RCC 7860 (cell line): ENCODE measurements around the gene ZGPAT.

Experiments
- DNase-seq: peaks from one replicate; pipeline ENCODE4 v3.0.0-alpha.2; 2015; ENCODE audit warnings: low spot score
- FAIRE-seq: peaks from 2 replicates; lab custom pipeline; 2012; peaks lifted over from hg19 to GRCh38; lab: Jason Lieb, UNC

The ZGPAT gene

DNA sequence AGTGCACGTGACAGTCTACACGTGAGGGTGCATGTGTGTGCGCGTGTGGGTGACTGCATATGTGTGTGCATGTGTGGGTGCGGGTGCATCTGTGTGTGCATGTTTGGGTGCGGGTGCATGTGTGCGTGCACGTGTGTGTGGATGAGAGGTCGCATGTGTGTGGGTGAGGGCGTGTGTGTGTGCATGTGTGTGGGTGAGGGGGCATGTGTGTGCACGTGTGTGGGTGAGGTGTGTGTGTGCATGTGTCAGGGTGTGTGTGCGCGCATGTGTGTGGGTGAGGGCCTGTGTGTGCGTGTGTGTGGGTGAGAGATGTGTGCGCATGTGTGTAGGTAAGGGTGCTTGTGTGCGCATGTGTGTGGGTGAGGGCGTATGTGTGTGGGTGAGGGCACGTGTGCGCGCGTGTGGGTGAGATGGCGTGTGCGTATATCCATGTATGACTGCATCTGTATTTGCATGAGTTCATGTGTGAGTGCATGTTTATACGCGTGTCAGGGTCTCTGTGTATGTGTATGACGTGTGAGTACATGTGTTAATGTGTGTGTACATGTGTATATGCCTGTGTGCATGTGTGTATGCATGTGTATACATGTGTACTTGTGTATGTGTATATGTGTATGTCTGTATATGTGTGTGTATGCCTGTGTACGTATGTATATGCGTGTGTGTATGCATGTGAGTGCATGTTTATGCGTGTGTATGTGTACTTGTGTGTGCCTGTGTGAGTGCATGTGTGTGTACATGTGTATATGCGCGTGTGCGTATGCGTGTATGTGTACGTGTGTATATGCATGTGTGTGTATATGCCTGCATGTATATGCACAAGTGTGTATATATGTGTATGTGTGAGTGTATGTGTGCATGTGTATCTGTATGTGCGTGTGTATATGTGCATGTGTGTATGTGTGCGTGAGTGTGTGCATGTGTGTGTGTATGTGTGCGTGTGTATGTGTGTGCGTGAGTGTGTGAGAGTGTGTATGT is 24.6 kb downstream of the ZGPAT start:
- no peak for FAIRE-seq
- DNase-seq: no peak

DNA sequence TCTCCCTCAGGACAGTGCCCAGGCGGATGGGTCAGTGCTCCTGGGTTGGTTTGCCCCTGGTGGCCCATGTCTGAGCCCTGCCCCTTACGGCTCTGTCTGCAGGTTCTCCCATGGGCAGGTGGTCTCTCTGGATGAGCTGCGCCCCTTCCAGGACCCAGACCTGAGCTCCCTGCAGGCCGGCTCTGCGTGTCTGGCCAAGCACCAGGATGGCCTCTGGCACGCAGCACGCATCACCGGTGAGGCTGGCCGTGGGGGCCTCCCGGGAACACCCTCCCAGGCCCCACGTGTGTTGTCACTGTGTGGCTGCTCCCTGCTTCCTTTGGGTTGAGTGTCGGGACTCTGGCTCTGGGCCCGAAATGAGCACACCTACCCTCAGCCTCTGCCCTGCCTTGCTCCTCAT is 25.3 kb downstream of the ZGPAT start:
- FAIRE-seq (no peak), DNase-seq (no peak)

DNA sequence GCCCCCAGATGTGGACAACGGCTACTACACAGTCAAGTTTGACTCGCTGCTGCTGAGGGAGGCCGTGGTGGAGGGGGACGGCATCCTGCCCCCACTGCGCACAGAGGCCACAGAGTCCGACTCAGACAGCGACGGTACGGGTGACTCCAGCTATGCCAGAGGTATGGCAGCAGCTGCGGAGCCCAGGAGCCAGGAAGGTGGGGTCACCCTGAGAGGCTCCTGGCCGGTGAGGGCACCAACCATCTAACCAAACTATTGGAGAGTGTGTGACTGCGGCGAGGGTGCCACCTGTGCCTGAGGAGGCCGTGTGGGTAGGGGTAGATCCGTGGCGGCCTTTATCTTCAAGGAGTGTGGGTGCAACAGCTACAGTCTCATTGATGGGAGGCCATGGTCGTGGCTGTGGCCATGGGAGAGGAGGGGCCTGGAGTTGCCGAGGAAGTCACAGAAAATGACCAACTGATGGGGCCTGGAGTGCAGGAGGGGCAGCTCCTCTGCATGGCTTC is 25.8 kb downstream of the ZGPAT start:
- no peak for FAIRE-seq
- no peak for DNase-seq

DNA sequence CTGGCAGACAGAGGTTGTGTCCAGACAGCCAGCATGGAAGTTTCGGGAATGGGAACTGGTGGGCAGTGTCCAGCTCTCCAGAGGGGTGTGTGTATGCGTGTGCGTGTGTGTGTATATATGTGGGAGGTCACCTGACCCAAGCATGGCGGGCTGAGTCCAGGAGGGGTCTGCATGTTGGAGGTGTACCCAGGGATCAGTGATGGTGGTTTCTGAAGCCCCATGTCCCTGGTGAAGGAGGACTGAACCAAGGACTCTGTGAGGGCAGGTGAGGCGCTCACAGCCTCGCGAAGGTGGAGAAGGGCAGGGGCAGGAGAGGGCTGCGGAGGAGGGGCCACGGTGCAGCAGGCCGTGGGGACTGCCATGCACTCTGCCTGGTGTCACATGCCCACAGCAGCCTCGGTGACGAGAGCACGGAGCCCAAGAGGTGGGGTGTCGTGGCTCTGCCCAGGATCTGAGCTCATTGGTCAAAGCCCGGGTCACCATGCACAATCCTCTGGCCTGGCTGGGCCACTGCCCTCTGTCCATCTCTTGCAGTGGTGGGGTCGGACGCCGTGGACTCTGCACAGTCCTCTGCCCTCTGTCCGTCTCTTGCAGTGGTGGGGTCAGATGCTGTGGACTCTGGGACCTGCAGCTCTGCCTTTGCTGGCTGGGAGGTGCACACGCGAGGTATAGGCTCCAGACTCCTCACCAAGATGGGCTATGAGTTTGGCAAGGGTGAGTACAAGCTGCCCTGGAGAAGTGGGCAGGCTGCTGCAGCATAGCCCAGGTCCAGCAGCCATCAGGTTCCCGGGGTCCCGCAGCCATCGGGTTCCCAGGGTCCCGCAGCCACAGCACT is 26.5 kb downstream of the ZGPAT start:
- FAIRE-seq (no peak), DNase-seq (no peak)

DNA sequence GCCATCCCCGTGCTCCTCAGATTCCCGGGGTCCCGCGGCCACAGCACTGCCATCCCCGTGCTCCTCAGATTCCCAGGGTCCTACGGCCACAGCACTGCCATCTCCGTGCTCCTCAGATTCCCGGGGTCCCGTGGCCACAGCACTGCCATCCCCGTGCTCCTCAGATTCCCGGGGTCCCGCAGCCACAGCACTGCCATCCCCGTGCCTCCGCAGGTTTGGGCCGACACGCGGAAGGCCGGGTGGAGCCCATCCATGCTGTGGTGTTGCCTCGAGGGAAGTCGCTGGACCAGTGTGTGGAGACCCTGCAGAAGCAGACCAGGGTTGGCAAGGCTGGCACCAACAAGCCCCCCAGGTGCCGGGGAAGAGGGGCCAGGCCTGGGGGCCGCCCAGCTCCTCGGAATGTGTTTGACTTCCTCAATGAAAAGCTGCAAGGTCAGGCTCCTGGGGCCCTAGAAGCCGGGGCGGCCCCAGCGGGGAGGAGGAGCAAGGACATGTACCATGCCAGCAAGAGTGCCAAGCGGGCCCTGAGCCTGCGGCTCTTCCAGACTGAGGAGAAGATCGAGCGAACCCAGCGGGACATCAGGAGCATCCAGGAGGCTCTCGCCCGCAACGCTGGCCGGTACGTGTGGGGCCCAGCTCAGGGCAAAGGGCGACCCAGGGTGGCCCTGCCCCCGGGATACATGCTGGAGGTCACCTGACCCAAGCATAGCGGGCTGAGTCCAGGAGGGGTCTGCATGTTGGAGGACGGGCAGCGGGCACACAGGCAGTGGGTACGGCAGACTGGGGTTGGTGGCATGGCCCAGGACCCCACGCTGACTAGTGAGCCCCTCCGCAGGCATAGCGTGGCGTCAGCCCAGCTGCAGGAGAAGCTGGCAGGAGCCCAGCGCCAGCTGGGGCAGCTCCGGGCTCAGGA is 27.4 kb downstream of the ZGPAT start:
- FAIRE-seq (no peak), DNase-seq (no peak)

DNA sequence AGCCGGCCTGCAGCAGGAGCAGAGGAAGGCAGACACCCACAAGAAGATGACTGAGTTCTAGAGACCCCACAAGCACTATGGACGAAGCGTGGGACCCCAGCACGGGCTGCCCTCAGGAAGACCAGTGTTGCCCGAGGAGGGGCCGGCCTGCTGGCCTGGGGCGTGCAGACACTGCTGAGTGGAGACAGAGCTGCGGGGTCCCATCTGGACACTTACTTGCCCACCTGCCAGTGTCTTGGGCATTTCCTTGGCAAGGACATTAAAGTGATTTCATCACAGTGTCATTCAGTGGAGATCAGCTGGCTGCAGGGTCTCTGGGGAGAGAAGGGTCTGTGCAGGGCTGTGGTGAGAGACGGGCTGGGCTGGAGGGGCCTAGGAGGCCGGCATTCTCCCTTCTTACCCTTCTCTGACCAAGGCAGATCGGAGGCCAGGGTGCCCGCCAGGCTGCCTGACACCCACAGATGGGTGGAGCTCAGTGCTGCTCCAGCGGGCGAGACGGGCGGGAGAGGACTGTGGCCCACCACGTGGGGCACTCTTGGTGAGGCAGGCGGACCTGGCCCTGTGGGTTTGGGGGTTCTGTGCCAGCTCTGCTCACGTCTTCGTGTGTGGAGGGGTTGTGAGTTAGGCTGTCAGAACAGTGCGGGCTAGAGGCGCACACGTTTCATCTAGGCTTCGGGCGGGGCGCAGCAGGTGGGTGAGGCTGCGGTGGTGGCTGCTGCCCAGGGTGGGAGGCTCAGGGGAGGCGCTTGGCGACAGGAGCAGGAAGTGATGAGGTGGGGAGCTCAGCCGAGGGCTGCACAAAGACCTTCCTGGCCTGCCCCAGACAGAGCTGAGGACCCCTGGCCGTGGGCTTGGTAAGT is 28.2 kb downstream of the ZGPAT start, which contains the start of gene LIME1:
Gene LIME1 (plus strand): TSS at position 806 of the 860 bp plus-strand sequence. CDS start 886 bp downstream, outside the sequence.
- no peak for FAIRE-seq

DNA sequence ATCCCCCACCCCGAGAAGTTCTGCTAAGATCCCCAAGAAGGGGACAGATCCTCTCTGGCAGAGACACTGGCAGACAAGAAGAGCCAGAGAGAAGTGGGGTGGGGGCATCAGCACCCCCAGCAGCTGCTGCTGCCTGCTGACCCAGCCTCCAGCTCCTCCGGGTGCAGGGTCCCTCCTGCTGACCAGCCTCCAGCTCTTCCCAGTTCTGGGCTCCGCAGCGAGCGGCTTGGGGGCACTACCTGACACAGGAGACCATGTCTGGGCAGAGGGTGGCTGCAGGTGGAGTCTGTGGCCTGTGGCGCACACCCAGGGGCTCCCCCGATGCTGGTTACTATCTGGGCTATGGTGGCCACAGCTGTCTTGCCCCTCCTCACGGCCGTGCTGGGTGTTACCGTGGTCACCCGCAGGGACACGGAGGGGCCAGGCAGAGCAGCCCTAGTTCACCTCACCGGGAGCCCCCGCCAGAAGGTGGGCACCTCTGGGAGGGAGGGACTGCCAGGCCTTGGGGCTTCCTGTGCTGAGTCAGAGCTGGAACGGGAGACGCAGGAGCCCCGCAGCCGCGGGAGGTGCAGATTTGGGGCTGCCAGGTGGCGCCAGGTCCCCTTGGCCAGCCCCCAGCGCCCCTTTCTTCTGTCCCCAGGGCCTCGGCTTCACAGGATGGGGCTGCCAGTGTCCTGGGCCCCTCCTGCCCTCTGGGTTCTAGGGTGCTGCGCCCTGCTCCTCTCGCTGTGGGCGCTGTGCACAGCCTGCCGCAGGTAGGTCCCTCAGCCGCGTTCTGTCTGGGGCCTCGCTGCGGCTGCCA is 29.3 kb downstream of the ZGPAT start:
- FAIRE-seq (no peak), DNase-seq (no peak)

More for the DNA sequence above, 28.2 kb downstream of the ZGPAT start, which contains the start of gene LIME1:
- no peak for DNase-seq

DNA sequence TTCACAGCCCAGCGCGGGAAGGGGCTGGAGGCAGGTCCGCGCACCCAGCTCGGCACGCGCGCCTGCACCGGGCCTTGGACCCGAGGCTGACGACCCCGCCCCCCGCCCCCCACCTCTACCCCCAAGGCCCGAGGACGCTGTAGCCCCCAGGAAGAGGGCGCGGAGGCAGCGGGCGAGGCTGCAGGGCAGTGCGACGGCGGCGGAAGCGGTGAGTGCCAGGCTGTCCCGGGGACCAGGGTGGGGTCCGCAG is 29.8 kb downstream of the ZGPAT start:
- DNase-seq (no peak), FAIRE-seq (no peak)

DNA sequence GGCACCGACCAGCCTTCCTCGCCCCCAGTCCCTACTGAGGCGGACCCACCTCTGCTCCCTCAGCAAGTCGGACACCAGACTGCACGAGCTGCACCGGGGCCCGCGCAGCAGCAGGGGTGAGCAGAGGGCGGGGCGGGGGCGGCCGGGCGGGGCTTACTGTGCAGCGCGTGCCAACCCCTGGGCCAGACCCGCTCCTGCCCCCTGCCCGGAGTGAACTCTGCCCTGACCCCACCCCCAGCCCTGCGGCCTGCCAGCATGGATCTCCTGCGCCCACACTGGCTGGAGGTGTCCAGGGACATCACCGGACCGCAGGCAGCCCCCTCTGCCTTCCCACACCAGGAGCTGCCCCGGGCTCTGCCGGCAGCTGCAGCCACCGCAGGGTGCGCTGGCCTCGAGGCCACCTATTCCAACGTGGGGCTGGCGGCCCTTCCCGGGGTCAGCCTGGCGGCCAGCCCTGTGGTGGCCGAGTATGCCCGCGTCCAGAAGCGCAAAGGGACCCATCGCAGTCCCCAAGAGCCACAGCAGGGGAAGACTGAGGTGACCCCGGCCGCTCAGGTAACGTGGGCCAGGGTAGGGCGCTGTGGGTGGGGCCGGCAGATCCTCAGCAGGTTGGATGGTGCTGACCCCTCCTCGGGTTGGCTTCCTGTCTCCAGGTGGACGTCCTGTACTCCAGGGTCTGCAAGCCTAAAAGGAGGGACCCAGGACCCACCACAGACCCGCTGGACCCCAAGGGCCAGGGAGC is 30.3 kb downstream of the ZGPAT start:
- DNase-seq (no peak), FAIRE-seq (no peak)

DNA sequence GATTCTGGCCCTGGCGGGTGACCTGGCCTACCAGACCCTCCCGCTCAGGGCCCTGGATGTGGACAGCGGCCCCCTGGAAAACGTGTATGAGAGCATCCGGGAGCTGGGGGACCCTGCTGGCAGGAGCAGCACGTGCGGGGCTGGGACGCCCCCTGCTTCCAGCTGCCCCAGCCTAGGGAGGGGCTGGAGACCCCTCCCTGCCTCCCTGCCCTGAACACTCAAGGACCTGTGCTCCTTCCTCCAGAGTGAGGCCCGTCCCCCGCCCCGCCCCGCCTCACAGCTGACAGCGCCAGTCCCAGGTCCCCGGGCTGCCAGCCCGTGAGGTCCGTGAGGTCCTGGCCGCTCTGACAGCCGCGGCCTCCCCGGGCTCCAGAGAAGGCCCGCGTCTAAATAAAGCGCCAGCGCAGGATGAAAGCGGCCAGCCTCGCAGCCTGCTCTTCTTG is 30.9 kb downstream of the ZGPAT start:
- FAIRE-seq (no peak), DNase-seq (no peak)

DNA sequence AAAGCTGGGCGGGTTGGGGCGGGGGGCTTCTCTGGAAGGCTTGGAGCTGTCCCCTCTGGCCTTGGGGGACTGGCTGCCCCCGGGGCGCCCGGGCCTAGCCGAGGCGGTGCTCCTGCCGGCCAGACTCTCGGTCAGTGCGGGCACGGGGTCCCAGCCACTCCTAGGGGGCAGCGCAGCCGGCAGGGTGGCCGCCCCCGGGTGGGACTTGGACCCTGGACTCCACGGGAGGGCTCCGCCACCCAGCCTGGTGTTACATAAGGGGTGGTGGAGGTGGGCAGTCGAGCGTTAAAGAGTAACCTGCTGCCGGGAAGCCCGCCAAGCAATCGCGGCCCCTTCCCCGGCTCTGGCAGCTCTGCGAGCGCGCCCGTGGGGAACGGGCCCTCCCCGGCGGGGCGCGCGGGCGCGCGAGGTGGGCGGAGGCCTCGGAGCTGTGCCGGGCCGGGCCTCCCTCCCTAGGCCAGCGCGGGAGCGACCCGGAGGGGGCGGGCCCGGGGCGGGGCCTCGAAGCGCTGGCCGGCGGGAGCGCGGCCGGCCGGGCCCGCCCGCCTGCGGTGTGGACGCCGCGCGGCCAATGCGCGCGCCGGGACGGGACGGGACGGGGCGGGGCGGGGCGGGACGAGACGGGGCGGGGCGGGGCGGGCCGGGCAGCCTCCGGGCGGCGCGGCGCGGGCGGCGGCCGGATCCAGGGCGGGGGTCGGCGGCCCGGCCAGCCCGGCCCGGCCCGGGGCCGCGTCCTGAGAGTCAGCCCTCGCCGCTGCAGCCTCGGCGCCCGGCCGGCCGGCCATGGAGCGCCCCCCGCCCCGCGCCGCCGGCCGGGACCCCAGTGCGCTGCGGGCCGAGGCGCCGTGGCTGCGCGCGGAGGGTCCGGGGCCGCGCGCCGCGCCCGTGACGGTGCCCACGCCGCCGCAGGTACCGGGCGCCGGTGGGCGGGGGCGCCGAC is 31.6 kb downstream of the ZGPAT start, which contains the start of gene SLC2A4RG:
Gene SLC2A4RG (plus strand): TSS at position 647 of the 940 bp plus-strand sequence. CDS start 137 bp downstream, at position 784.
- FAIRE-seq (no peak), DNase-seq (peak; percentile 54)

DNA sequence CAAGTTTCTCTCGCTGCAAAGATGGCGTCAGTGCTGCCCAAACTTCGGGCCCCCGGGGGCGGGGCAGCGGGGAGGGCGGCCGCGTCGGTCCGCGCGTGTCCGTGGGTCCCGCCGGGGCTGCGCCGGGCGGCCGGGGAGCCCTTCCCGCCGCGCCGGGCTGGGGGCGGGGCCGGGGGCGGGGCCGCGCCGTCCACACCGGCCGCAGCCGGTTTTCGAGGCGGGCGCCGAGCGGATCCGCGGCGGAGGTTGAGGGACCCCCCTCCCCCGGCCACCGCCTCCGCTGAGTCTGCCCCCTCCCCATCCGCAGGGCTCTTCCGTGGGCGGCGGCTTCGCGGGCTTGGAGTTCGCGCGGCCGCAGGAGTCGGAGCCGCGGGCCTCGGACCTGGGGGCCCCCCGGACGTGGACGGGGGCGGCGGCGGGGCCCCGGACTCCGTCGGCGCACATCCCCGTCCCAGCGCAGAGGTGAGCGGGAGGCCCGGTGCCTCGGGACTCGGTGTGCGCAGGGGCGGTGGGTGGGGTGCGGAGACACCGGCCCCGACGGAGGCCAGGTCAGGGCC is 32.3 kb downstream of the ZGPAT start:
- no peak for FAIRE-seq
- peak; percentile 34 for DNase-seq

DNA sequence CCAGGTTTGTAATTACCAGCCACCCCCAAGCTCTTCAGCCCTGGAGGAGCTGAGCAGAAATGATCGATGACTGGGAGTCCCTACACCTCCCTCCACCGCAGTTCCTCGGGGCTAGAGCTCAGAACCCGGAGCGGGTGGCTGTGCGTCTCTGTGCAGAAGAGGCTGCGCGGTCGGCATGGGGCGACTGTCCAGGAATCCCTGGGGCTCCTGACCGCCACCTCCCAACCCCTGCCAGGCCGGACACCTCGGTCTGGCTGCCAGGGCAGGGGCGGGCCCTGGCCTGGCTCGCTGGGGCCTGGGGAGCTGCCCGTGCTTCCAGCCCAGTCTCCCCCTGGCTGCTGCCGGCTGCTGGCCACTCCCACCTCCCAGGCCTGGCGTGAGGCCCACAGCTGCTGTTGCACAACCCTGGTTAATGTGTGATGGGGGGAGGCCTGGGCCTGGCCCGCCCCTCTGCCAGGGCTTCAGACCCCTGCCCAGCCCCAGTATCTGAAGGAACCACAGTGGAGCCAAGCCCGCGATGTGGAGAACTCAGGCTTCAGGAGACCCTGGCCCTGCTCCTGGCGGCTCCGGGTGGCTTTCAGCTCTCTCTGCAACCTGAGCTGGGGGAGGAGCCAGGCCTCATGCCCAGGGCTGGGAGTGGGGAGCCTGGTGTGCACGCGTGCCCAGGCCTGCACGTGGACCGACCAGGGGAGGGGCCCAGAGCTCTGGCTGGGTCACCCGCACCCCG is 33.0 kb downstream of the ZGPAT start:
- FAIRE-seq (peak; percentile 74), DNase-seq (peak; percentile 89)

DNA sequence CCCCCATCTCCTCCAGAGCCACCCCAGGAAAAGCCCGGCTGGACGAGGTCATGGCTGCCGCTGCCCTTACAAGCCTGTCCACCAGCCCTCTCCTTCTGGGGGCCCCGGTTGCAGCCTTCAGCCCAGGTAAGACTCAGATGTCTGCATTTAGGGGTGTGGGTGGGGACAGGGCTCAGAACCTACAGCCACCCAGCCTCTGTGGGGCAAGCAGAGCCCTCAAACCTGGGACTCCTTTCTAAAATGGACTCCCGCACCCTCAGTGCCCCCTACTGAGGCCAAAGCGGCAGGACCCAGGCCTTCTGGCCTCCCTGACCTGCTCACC is 33.5 kb downstream of the ZGPAT start:
- no peak for DNase-seq
- no peak for FAIRE-seq

DNA sequence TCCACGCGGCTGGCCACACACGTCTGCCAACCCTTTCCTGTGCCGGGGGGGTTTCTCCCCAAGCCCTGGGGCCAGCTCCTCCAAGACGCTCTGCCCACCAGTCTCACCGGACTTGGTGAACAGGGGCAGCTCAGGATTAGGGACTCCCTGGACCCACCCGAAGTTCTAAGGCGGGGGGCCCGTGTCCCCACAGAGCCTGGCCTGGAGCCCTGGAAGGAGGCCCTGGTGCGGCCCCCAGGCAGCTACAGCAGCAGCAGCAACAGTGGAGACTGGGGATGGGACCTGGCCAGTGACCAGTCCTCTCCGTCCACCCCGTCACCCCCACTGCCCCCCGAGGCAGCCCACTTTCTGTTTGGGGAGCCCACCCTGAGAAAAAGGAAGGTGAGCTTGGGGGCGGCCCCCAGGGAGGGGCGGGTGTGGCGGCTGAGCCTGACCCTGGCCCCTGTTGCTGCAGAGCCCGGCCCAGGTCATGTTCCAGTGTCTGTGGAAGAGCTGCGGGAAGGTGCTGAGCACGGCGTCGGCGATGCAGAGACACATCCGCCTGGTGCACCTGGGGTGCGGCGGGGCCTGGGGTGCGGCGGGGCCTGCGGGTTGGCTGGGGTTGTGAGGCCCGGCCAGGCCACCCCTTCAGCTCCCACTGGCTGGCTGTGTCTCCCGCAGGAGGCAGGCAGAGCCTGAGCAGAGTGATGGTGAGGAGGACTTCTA is 34.0 kb downstream of the ZGPAT start:
- DNase-seq: no peak
- FAIRE-seq: no peak
